Liver (tissue), 9 donors: Measurements from ENCODE around the gene MED16. TPM values are rescaled to one million over a fixed set of nuclear protein-coding genes. Genes with fewer than 3 reads are reported as not detected.

Source experiments
- DNase-seq: peaks from one replicate; pipeline ENCODE4 v3.0.0-alpha.2; 2017; ENCODE audit warnings: low spot score
- H3K27ac ChIP-seq, 2 donors: one replicate each; pipeline ENCODE4 v1.7.0; 2013; ENCODE audit warnings: inconsistent platforms in 2 of 2, low read length in 2 of 2, control low read depth in 1 of 2, low read depth in 1 of 2, mild to moderate bottlenecking in 1 of 2
- H3K27me3 ChIP-seq, 4 donors: one replicate each; pipeline versions ENCODE4 v1.6.1 to v1.7.0; 2013; ENCODE audit warnings: low read length in 3 of 4, inconsistent platforms in 1 of 4, mild to moderate bottlenecking in 1 of 4, moderate library complexity in 1 of 4; ENCODE audit not compliant: control insufficient read depth in 4 of 4, insufficient read depth in 4 of 4
- H3K36me3 ChIP-seq, 4 donors: one replicate each; pipeline versions ENCODE4 v1.6.1 to v1.7.0; 2013; ENCODE audit warnings: low read length in 3 of 4, mild to moderate bottlenecking in 3 of 4, low read depth in 1 of 4, moderate library complexity in 1 of 4; ENCODE audit not compliant: control insufficient read depth in 4 of 4, insufficient read depth in 3 of 4
- H3K4me1 ChIP-seq, 4 donors: one replicate each; pipeline versions ENCODE4 v1.6.1 to v1.7.0; 2013; ENCODE audit warnings: low read length in 3 of 4, mild to moderate bottlenecking in 3 of 4, moderate library complexity in 1 of 4; ENCODE audit not compliant: control insufficient read depth in 4 of 4, insufficient read depth in 4 of 4
- H3K4me3 ChIP-seq, 3 donors: one replicate each; pipeline versions ENCODE4 v1.6.1 to v1.7.0; 2013; ENCODE audit warnings: low read length in 3 of 3, control low read depth in 1 of 3, low read depth in 1 of 3, mild to moderate bottlenecking in 1 of 3
- H3K9ac ChIP-seq, 2 donors: one replicate each; pipeline ENCODE4 v1.7.0; 2013; ENCODE audit warnings: low read length in 2 of 2, mild to moderate bottlenecking in 2 of 2, moderate library complexity in 2 of 2, control low read depth in 1 of 2, low read depth in 1 of 2
- H3K9me3 ChIP-seq, 4 donors: one replicate each; pipeline versions ENCODE4 v1.6.1 to v1.7.0; 2013; ENCODE audit warnings: low read length in 3 of 4; ENCODE audit not compliant: control insufficient read depth in 4 of 4
- ATF3 ChIP-seq: IDR thresholded peaks from 2 replicates; pipeline ENCODE4 v1.6.1; 2016; ENCODE audit warnings: antibody characterized with exemption
- EGR1 ChIP-seq, 2 donors: IDR thresholded peaks; 2 replicates each; pipeline ENCODE4 v1.6.1; 2016 to 2018; ENCODE audit warnings: antibody characterized with exemption in 2 of 2, low read depth in 2 of 2
- FOXA1 ChIP-seq: IDR thresholded peaks from 2 replicates; pipeline ENCODE4 v1.6.1; 2016; ENCODE audit warnings: antibody characterized with exemption
- FOXA2 ChIP-seq: IDR thresholded peaks from 2 replicates; pipeline ENCODE4 v1.6.1; 2016; ENCODE audit warnings: antibody characterized with exemption
- GABPA ChIP-seq, 2 donors: IDR thresholded peaks in 1 of 2; conservative IDR thresholded peaks in 1 of 2; 2 replicates each; pipeline ENCODE4 v1.6.1; 2016; ENCODE audit warnings: antibody characterized with exemption in 2 of 2, mild to moderate bottlenecking in 1 of 2, moderate library complexity in 1 of 2
- HNF4A ChIP-seq, 2 donors: conservative IDR thresholded peaks; 2 replicates each; pipeline ENCODE4 v1.6.1; 2016; ENCODE audit warnings: antibody characterized with exemption in 2 of 2, mild to moderate bottlenecking in 2 of 2
- HNF4G ChIP-seq: IDR thresholded peaks from 2 replicates; pipeline ENCODE4 v1.6.1; 2016; ENCODE audit warnings: antibody characterized with exemption
- JUND ChIP-seq, 2 donors: IDR thresholded peaks; 2 replicates each; pipeline ENCODE4 v1.6.1; 2016; ENCODE audit warnings: antibody characterized with exemption in 2 of 2
- MAX ChIP-seq: IDR thresholded peaks from 2 replicates; pipeline ENCODE4 v1.6.1; 2016; ENCODE audit warnings: antibody characterized with exemption
- NR2F2 ChIP-seq: IDR thresholded peaks from 2 replicates; pipeline ENCODE4 v1.6.1; 2016; ENCODE audit warnings: antibody characterized with exemption
- RAD21 ChIP-seq, 2 donors: IDR thresholded peaks; 2 replicates each; pipeline ENCODE4 v1.6.1; 2016; ENCODE audit warnings: antibody characterized with exemption in 2 of 2, mild to moderate bottlenecking in 2 of 2
- RXRA ChIP-seq, 2 donors: IDR thresholded peaks; 2 replicates each; pipeline ENCODE4 v1.6.1; 2017 to 2018; ENCODE audit warnings: antibody characterized with exemption in 2 of 2, mild to moderate bottlenecking in 1 of 2
- SP1 ChIP-seq: IDR thresholded peaks from 2 replicates; pipeline ENCODE4 v1.6.1; 2018; ENCODE audit warnings: antibody characterized with exemption, mild to moderate bottlenecking
- TAF1 ChIP-seq: conservative IDR thresholded peaks from 2 replicates; pipeline ENCODE4 v1.6.1; 2016; ENCODE audit warnings: antibody characterized with exemption, mild to moderate bottlenecking
- YY1 ChIP-seq: IDR thresholded peaks from 2 replicates; pipeline ENCODE4 v1.6.1; 2016; ENCODE audit warnings: antibody characterized with exemption, mild to moderate bottlenecking
- ZBTB33 ChIP-seq: IDR thresholded peaks from 2 replicates; pipeline ENCODE4 v1.6.1; 2016; ENCODE audit warnings: antibody characterized with exemption
- WGBS: extraction: QIAGEN DNeasy Blood & Tissue Kit; methylation state at CpG from one replicate; pipeline ENCODE4 v1.1.7; 2013; 5-methylcytosine and 5-hydroxymethylcytosine counted together
- polyA plus RNA-seq, 2 donors: library from polyadenylated mRNA; stranded (reverse) in 1 of 2; unstranded in 1 of 2; fragments of 200-250 nt in 1 of 2; fragments of >200 nt in 1 of 2; fragmentation: Nextera tagmentation in 1 of 2; extraction: Ambion mirVana in 1 of 2; gene quantifications; one replicate each; pipeline versions ENCODE4 v1.2.1 to v1.2.3, GENCODE V29; 2013 to 2015
- total RNA-seq, 2 donors: library from RNA; depleted of rRNA; stranded (reverse); fragments of >200 nt; gene quantifications; one replicate each; pipeline ENCODE4 v1.2.3, GENCODE V29; 2014
- TF ChIP-seq, protein P1 (sequence below): IDR thresholded peaks from 2 replicates; pipeline ENCODE4 v1.6.1; 2016; ENCODE audit warnings: antibody characterized with exemption, mild to moderate bottlenecking
- TF ChIP-seq, protein P2 (sequence below): fragments of 150-350 bp; IDR thresholded peaks from 2 replicates; pipeline ENCODE4 v1.5.1; 2017; ENCODE audit warnings: improper control_type of control experiment, low read depth, low read length; ENCODE audit not compliant: missing input control
- donor health status: healthy.
- donor health status: healthy.
- donor health status: healthy.
- donor health status: healthy.
- donor health status: healthy.

MED16 gene
- total and polyA plus RNA-seq, 4 donors: 30.6 to 50.5 (median 41.0) TPM

GRCh38 chr19:926323-926588, 33.3 kb upstream of the MED16 start:
- no peak for DNase-seq
- H3K9me3 ChIP-seq: no peaks in the 10 kb centered on the region
- WGBS: under 1% methylated on average over 21 of the region's 21 CpGs
- peak overlapping the region in 1 of 2 donors; percentile 81 for H3K9ac ChIP-seq
- no peaks in the 10 kb centered on the region for H3K36me3 ChIP-seq
- no peaks in the 10 kb centered on the region for H3K27me3 ChIP-seq
- peak overlapping the region; percentile 81 to 90 (median 82) for H3K4me3 ChIP-seq
- TF ChIP-seq RAD21 (IDR thresholded peaks at IDR 0.05) (no peak), TAF1 (no peak), MAX (no peak), NR2F2 (no peak), SP1 (no peak), EGR1 (IDR thresholded peaks at IDR 0.05; ENCODE audit: low read depth in 2 of 2) (no peak), ZBTB33 (no peak), HNF4A (conservative IDR thresholded peaks at IDR 0.05) (no peak), HNF4G (no peak), ATF3 (no peak), YY1 (no peak), JUND (IDR thresholded peaks at IDR 0.05) (no peak), FOXA1 (no peak), GABPA (IDR thresholded peaks at IDR 0.05 in 1 of 2, conservative IDR thresholded peaks at IDR 0.05 in 1 of 2) (no peak), RXRA (IDR thresholded peaks at IDR 0.05) (no peak), FOXA2 (no peak)
- TF ChIP-seq, protein P1, sequence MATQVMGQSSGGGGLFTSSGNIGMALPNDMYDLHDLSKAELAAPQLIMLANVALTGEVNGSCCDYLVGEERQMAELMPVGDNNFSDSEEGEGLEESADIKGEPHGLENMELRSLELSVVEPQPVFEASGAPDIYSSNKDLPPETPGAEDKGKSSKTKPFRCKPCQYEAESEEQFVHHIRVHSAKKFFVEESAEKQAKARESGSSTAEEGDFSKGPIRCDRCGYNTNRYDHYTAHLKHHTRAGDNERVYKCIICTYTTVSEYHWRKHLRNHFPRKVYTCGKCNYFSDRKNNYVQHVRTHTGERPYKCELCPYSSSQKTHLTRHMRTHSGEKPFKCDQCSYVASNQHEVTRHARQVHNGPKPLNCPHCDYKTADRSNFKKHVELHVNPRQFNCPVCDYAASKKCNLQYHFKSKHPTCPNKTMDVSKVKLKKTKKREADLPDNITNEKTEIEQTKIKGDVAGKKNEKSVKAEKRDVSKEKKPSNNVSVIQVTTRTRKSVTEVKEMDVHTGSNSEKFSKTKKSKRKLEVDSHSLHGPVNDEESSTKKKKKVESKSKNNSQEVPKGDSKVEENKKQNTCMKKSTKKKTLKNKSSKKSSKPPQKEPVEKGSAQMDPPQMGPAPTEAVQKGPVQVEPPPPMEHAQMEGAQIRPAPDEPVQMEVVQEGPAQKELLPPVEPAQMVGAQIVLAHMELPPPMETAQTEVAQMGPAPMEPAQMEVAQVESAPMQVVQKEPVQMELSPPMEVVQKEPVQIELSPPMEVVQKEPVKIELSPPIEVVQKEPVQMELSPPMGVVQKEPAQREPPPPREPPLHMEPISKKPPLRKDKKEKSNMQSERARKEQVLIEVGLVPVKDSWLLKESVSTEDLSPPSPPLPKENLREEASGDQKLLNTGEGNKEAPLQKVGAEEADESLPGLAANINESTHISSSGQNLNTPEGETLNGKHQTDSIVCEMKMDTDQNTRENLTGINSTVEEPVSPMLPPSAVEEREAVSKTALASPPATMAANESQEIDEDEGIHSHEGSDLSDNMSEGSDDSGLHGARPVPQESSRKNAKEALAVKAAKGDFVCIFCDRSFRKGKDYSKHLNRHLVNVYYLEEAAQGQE: no peak
- TF ChIP-seq, protein P2, sequence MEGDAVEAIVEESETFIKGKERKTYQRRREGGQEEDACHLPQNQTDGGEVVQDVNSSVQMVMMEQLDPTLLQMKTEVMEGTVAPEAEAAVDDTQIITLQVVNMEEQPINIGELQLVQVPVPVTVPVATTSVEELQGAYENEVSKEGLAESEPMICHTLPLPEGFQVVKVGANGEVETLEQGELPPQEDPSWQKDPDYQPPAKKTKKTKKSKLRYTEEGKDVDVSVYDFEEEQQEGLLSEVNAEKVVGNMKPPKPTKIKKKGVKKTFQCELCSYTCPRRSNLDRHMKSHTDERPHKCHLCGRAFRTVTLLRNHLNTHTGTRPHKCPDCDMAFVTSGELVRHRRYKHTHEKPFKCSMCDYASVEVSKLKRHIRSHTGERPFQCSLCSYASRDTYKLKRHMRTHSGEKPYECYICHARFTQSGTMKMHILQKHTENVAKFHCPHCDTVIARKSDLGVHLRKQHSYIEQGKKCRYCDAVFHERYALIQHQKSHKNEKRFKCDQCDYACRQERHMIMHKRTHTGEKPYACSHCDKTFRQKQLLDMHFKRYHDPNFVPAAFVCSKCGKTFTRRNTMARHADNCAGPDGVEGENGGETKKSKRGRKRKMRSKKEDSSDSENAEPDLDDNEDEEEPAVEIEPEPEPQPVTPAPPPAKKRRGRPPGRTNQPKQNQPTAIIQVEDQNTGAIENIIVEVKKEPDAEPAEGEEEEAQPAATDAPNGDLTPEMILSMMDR: no peak
- H3K4me1 ChIP-seq: peaks cover 11 to 28% (median 20%) of the 10 kb centered on the region in 4 donors
- H3K27ac ChIP-seq: peak overlapping the region; percentile 71 to 84
